Kidney epithelial cell (primary cell): ENCODE measurements around the gene CAMSAP1. TPM values are rescaled to one million over a fixed set of nuclear protein-coding genes. Genes with fewer than 3 reads are reported as not detected.

Source experiments
- DNase-seq: peaks from one replicate; pipeline ENCODE4 v3.0.0-alpha.2; 2010; ENCODE audit warnings: low read depth
- H3K27me3 ChIP-seq: 2 replicates; pipeline ENCODE4 v1.6.0; 2011; ENCODE audit warnings: low read length; ENCODE audit not compliant: control insufficient read depth, insufficient read depth
- H3K36me3 ChIP-seq: 2 replicates; pipeline ENCODE4 v1.5.1; 2011; ENCODE audit warnings: low read length; ENCODE audit not compliant: control insufficient read depth, insufficient read depth
- H3K4me3 ChIP-seq: 2 replicates; pipeline ENCODE4 v1.5.1; 2011; ENCODE audit warnings: low read depth, mild to moderate bottlenecking, control low read depth, low read length
- total RNA-seq: library from RNA; depleted of rRNA; stranded (reverse); fragments of >200 nt; gene quantifications from 2 replicates; pipeline ENCODE4 v1.2.3, GENCODE V29; 2015
- TF ChIP-seq, protein P1 (sequence below): IDR thresholded peaks from 2 replicates; pipeline ENCODE4 v1.5.1; 2011; ENCODE audit warnings: mild to moderate bottlenecking, moderate library complexity, low read length, control low read depth, inconsistent platforms; ENCODE audit not compliant: insufficient read depth, poor library complexity, severe bottlenecking

CAMSAP1 gene
- total RNA-seq, 1 donor from 2014 or later: 70.4 TPM

DNA sequence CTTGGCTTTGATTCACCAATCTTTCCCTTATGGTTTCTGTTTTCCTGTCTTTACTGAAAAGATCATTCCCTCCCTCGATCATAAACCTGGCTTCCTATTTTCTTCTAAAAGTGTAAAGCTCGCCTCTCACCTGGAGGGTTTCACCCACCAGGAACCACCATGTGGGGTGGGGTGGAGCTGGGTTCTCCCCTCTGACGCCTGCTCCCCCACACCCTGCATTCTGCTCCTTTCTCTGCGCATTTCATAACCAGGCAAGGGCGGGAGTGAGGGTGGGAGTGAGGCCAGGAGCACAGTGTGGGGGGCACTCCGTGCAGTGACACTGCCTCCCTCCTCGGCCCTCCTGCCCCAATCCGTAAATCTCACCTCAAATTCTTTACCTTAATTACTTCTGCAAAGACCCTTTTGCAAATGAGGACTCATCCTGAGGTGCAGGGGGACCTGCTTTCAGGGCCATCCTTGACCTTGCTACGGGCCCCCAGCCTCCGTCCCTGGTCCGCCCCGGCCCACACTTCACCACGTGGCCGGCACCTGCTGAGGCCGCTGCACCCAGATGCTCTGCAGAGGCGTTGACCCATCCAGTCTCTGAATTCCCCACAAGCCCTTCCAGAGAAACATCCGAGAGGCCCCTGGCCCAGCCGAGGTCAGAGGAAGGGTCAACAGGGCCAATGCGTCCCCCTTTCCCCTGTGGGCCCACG lies 146.0 kb downstream of the CAMSAP1 start:
- DNase-seq: no peak
- H3K27me3 ChIP-seq: no peaks in the 10 kb centered on the region
- H3K4me3 ChIP-seq: no peak overlapping the region
- no peaks in the 10 kb centered on the region for H3K36me3 ChIP-seq
- TF ChIP-seq, protein P1, sequence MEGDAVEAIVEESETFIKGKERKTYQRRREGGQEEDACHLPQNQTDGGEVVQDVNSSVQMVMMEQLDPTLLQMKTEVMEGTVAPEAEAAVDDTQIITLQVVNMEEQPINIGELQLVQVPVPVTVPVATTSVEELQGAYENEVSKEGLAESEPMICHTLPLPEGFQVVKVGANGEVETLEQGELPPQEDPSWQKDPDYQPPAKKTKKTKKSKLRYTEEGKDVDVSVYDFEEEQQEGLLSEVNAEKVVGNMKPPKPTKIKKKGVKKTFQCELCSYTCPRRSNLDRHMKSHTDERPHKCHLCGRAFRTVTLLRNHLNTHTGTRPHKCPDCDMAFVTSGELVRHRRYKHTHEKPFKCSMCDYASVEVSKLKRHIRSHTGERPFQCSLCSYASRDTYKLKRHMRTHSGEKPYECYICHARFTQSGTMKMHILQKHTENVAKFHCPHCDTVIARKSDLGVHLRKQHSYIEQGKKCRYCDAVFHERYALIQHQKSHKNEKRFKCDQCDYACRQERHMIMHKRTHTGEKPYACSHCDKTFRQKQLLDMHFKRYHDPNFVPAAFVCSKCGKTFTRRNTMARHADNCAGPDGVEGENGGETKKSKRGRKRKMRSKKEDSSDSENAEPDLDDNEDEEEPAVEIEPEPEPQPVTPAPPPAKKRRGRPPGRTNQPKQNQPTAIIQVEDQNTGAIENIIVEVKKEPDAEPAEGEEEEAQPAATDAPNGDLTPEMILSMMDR: no peak

DNA sequence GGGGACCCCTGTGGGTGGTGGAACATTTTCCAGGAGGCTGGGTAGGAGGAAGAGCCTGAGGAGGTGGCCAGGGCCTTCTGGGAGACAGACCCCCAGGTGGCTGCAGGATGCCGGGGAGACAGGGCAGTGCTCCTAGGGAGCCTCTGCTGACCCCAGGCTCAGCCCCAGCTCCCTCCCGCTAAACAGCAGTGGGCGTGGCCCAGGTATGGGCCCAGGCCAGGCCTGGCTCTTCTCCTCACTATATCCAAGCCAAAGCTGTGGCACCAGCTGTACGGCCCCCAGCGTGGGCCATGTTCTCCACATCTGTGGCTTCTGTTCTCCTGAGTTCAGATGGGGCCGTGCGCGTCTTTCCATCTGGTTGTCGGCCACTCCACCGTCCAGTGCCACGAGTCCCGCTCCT lies 146.9 kb downstream of the CAMSAP1 start:
- TF ChIP-seq, protein P1: no peak
- Histone ChIP-seq H3K36me3 (no peaks in the 10 kb centered on the region), H3K4me3 (no peak overlapping the region), H3K27me3 (no peaks in the 10 kb centered on the region)
- DNase-seq: no peak

DNA sequence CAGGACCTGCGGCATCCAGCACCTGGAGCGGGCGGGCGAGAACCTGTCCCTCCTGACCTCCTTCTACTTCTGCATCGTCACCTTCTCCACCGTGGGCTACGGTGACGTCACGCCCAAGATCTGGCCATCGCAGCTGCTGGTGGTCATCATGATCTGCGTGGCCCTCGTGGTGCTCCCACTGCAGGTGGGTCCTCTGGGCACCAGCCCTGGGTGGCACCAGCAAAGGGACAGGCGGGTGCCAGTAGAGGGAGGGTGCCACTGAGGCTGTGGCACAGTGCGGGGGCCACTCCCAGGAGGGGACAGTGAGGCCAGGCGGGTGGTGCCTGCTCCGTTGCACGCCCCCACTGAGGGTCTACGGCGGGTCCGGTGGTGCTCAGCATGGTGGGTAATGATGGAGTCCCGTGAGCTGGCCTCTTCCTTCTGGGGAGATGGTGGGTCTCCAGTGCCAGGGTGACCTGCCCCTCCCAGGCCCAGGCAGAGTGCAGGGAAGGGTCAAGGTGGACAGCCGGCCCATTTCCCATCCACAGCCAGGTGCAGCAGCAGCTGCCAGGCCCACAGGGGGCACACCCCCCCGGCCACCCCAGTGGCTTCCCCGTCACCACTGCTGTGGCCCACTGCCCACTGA lies 147.6 kb downstream of the CAMSAP1 start:
- Histone ChIP-seq H3K36me3 (no peaks in the 10 kb centered on the region), H3K27me3 (no peaks in the 10 kb centered on the region), H3K4me3 (no peak overlapping the region)
- DNase-seq: no peak
- TF ChIP-seq, protein P1: no peak

DNA sequence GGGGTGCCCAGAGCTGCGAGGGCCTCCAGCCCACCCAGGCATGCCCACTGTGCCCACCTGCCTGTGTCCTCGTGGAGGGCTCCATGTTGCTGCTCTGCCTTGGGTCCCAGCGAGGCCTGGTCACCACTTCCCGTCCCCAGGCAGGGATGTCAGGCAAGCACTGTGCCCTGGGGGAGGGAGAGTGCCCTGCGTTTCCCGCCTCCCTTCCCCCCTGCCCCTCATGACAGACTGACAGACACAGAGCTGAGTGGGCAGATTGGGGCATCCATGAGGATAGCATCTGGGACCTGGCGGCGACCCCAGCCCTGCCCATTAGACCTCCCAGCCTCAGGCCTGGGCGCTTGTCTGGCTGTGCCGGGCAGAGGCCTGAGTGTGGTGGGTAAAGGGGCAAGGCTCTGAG lies 148.5 kb downstream of the CAMSAP1 start:
- no peak for DNase-seq
- TF ChIP-seq, protein P1: no peak
- Histone ChIP-seq H3K36me3 (no peaks in the 10 kb centered on the region), H3K4me3 (no peak overlapping the region), H3K27me3 (no peaks in the 10 kb centered on the region)

Other genes with a start within 250 kb of the CAMSAP1 start
- not detected in 2 replicates for gene LCN9, start 244.2 kb downstream of the CAMSAP1 start, total RNA-seq
- gene SOHLH1, start 208.1 kb downstream of the CAMSAP1 start, total RNA-seq: not detected in 2 replicates
- not detected in 2 replicates for gene KCNT1, start 205.4 kb downstream of the CAMSAP1 start, total RNA-seq
- 42.6 and 45.7 TPM in 2 replicates for gene UBAC1, start 53.8 kb upstream of the CAMSAP1 start, total RNA-seq
- 26.0 and 26.6 TPM in 2 replicates for gene NACC2, start 187.7 kb upstream of the CAMSAP1 start, total RNA-seq
- 60.3 and 64.8 TPM in 2 replicates for gene TMEM250, start 211.3 kb upstream of the CAMSAP1 start, total RNA-seq